ENCODE data around the gene ABHD10.

Gene ABHD10

DNA sequence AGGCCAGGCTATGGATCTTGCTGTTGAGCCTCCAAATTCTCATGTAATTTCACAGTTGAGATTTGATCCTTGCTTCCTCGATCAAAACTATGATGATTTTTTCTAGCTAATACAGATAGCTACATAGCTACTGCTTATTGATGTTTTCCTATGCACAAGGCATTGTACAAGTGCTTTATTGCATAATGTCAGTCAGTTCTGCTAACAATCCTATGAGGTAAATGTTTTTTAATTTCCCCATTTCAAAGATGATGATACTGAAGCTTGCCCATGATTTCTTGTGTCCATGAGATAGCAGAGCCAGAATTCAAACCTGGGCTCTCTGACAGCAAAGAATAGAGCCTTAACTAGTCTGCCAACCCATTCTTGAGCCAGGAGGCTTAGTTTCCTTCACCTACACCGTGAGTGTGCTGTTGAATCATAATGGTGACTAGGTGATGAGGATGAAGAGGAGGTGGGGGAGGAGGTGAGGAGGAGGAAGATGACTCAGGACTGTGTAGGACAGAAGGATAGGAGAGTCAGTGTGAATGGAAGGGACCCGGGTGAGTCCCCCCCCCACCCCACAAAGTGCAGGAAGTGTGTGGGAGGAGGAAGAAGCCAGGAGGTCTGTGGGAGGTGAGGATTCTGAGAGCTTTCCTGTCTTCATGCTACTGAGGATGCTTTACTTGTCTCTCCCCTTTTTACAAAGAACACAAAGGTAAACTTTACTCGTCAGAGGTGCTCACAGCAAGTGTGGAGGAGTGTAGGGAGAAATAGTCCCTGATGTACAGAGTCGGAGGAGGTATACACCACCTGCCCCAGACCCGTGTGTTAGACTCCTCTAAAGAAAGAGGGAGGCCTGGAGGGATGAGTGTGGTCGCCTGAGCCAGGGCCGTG, 23.5 kb downstream of the ABHD10 start:
- peak; percentile 52 for DNase-seq

DNA sequence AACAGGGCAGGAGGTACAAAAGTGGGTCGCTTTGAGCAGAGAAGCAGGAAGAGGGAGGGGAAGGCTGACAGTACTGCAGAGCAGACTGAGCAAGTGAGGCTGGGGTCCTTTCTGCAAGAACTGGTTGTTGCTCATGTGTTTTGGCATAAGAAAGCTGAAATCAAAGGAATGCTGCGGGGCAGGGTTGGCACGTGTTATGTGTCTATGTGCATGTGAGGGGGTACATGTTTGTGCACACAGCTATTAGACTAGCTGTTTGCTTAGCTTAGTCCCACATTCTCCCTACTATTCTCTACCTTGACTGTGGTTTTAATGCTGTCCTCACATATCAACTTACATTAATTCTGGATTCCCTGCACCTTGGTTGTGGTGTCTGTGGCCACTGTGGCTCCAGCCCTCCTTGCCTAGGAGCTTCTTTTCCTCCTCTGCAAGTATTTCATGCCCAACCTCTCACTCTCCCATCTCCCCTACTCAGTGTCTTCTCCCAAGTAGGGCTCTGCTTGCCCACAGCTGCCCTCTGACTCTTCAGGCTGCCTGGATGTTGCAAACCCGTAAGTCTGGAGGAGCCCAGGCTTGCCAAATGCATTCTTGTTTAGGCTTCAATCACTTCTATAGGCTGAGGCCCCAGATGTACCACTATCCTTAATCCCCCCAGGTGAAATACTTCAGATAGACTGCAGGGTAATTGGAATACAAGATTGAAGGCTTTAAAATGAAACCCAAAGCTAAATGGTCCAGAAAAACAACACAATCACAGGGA, 24.7 kb downstream of the ABHD10 start:
- DNase-seq: no peak

DNA sequence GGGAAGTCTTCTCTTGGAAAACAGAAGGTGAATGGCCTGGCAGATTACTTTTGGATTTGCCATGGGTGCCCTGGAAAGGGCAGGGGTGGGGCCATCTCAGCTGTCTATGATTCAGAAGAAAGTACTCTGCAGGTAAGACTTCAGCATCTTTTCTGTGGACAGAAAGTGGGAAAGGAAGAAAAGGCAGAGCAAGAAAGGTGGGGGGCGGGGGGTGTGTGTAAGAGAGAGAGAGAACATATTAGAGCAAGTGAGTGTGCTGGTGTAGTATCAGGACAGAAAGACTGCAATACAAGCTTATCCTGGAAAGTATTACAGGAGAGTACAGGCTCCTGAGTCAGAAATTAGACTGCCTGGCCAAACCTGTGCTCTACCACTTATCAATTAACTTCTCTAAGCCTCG, 25.4 kb downstream of the ABHD10 start:
- DNase-seq: no peak

DNA sequence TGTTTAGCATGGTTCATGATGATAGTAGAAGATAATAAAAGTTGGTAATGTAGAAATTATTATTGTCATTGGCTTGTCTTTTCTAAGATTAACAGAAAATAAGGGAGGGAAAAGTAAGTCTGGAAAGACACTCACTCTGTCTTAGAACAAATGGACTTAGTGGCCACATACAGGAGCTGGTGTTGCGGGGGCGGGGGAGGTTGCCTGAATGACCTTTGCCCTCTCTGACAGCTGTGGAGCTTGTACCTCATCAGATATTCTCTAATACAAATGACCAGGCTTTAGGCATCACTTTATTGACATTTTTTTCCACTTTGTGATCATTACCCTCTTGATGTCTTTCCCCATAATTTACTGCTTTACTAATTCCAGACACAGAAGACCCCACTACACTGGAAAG, 25.8 kb downstream of the ABHD10 start:
- no peak for DNase-seq

DNA sequence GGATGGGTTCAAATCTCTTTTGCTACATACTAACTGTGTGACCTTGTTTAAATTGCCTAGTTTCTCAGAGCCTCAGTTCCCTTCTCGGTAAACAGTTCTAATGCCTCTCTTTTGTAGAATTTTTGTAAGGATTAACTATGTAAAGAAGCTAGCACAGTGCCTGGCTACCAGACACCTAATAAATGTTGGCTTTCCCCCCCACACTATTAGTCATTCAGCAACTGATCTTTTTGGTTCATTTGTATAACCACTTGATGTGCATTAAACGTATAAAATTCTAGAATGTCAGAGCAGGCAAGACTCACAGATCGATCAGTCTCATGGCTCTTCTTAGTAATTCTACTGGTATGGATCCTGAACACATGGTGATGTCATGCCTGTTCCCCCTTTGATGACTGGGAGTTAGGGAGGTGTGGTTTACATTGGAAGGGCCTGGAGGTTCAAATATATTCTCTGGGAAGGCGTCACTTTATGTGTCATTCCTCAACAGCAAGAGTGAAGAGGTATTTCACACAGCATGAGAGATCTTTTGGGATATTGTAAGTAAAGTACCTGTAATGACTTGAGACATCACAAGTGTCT, 26.4 kb downstream of the ABHD10 start:
- peak; percentile 60 for DNase-seq

DNA sequence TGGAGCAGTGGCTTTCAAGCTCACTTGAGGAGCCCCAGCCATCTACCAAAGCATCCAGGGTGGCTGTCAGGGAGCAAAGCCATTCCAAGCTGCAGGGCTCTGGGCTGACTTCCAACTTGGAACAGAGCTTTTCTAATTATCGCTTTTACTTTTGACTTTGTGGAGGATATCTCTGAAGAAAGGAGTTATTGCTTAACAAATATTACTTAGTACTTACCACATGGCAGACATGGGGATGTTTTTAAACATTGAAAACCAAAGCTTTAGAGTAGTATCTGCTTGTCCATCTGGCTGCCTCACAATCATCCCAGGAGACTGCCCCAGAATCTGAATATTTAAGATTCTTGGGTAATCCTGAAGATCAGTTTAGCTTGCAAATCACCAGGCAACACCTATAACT, 28.8 kb downstream of the ABHD10 start:
- peak; percentile 53 for DNase-seq

DNA sequence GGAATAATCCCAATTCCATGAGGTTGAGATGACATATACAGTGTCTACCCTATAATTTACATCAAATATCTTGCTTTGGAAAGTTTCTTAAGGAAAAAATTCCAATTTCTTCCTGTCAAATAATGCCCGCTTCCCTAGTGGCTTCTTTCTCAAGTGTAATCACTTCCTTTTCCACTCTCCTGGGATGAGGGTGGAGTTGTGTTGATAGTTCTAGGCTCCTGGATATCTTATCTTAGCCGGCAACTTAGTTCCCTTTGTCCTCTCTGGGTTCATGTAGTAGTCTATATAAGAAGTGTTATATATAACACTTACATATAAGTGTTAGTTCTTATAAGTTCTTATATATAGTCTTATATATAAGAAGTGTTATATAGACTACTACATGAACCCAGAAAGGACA, 30.8 kb downstream of the ABHD10 start:
- no peak for DNase-seq

DNA sequence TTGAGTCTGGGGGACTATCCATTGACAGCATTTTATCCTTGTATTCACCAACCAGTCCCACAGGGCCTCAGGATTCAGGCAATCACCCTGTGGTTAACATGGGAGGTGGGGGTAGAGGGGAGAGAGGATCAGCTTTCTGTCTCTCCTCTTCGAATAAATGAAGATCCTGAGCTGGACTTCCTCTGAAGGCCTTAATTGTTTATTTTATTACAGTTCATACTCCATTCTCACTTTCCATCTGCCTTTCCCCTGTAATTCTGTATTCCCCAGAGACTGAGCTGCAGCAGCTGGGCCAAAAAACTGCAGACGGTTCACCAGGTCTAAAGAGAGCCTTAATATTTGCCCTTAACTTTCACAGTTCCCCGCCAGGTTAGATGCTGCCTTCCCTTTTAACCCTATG, 31.8 kb downstream of the ABHD10 start:
- no peak for DNase-seq

DNA sequence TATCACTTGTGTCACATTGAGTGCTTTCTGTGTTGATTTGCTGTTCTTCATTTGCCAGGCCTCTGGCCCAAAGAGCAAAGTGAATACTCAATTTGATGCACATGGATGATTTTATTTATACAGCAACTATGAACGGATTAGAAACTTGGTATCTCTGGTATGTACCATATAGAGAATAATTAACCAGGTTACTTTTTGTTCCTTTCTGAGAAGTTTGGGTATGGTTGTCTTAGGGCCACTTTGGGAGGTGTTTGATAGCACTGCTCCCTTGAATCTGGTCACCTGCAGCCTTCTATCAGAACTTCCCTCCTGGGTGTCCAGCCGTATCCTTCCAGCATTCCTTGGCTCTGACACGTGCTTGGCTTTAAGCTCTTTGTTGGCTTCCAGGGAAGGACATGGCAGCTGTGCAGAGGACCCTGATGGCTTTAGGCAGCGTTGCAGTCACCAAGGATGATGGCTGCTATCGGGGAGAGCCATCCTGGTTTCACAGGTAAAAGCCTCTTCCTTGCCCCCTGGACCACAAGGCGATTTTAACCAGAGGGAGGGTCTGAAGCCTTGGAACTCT, 32.6 kb downstream of the ABHD10 start:
- no peak for DNase-seq

DNA sequence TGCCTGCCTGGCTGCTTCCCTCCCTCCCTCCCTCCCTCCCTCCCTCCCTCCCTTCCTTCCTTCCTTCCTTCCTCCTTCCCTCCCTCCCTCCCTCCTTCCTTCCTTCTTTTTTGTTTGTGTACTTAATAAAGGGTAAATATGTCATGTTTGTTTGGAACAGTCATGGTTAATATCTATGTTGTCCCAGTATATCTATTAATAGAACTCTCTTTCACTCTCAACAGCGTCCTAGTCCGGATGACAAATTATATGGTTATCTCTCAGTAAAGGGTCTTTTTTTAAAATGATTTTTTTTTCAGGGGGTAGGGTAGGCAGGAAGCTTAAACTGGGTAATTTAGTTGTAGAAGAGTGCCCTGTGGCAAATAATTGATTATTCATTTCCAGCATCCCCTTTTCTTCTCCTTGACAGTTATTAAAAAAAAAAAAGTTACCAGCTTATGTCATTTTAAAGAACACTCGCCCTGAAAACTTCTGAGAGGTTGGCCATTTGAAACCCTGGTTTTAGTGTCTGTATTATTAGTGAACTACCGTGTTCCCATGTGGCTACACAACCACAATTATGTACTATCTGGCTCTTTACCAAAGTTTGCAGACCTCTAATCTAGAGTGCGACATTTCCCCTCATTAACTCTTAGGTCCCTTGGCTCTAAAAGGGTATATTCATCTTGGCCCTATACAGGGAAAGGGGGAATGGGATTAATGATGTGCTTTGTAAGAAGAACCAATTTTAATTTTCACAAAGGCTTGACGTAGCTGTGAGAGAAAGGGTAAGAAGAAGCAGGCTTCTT, 33.6 kb downstream of the ABHD10 start:
- no peak for DNase-seq

DNA sequence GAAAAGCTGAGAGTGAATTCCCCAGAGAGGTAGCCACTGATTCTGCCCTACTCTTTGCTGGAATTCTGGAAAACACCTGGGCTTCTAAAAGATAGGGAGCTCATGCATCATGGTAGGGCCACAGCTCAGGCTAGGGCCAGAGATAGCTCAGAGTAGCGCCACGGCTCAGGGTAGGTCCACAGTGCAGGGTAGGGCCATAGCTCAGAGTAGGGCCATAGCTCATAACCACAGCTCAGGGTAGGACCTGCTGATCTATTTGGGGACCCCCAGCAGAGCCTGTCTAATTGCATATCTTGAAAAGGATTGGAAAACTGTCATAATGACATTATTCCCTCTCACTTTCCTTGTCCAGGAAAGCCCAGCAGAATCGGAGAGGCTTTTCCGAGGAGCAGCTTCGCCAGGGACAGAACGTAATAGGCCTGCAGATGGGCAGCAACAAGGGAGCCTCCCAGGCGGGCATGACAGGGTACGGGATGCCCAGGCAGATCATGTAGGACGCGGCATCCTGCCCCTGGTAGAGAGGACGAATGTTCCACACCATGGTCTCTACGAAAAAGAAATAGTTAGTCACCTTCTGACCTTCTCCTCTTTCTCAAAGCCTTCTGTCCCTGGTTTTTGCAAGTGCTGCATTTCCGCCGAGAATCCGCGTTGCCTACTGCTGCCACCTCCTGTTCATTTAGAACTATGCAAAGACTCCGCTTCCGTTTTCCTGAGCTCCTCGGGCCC, 34.4 kb downstream of the ABHD10 start:
- DNase-seq: peak; percentile 73

DNA sequence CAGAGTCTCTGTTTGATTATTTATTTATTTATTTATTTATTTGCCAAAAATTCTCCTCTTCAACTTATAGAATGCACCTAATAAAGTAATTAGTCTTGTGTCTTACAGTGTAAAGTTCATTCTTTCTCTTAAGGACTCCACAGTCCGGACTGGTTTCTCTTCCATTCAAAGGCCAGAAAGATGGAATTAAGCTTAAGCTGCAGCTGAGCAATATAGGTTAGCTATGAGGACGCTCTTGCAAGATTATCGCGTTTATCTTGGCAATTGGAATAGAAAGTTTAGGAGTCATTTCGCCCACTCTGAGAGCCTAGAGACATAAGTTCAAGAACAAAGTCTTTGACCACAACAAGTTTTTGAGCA, 34.9 kb downstream of the ABHD10 start:
- DNase-seq: no peak

DNA sequence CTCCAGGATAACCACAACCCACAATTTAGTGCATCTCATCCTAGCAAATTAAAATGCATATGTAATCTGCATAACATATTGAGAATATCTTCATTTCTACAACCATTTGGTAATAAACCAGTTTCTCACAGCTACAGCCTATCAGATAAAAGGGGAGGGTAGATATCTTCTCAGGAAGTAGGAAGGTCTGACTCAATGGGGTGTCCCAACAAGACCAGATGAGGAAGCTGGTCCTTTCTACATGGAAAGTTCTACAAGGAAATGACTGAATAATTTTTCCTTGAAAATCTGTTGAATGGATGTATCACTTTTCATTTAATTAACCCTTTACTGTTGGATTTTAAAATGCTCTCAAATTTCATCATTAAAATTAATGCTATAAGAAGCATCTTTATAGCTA, 38.3 kb downstream of the ABHD10 start:
- DNase-seq: no peak

DNA sequence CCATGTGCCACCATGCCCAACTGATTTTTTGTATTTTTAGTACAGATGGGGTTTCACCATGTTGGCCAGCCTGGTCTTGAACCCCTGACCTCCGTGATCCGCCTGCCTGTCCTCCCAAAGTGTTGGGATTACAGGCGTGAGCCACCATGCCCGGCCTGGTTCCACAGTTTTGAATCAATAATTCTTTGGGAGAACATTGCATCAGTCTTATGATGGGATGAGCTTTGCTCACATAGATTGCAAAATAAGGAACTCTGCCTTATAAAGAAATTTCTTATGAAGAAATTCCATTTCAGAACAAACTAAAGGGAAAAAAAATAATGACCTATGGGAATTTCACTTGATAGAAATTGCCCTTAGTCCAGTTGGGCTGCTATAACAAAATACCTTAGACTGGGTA, 39.9 kb downstream of the ABHD10 start:
- no peak for DNase-seq

DNA sequence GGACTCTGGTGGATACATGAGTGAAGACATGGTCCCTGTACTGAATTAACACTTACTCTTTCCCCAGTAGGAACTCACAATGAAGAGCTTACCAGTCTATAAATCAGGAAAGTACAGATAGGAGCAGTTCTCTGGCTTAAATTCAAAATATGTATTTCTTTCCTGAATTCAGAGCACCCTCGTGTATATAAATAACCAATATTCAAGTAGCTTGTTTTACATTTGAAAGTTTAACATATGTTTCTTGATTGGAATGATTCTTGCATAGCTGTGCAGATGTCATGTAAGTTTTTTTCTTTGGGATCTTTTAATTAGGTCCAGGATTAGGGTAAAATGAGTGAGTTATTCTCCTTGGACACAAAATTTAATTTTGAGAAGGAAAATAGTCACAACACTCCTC, 40.9 kb downstream of the ABHD10 start:
- DNase-seq: no peak

DNA sequence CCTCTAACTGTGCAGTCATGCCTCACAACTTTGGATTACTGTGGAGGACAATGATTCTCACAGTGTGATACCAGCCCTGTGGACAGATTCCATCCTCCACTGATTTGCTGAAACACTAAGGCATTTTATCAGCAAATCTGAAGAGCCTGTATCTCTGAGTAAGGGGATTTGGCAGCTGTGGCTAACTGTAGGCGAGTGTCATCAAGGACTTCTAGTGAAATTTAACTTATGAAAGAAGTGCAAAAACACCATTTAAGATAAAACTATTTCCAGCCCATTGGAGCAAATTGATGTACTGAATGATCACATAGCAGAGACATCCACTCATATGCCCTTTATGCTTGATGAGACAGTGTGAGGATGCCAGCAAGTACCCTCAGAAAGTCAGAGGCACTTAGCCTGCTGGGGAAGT, 41.9 kb downstream of the ABHD10 start:
- no peak for DNase-seq

DNA sequence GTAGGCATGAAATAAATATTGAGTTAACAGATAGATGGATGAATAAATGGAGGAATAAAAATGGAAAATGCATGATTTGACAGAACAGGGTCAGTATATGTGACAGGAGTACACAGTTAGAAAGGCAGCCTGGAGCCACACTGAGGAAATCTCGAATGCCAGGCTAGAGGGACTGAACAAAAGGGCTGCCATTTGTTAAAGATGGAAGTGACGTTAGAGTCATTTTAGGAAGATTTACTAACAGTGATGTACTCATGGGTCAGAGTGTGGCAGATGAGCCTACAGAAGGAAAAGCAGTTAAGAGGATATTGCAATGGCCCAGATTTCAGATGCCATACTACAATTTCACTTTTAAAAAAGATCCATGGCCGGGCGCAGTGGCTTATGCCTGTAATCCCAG, 48.3 kb downstream of the ABHD10 start:
- no peak for DNase-seq

DNA sequence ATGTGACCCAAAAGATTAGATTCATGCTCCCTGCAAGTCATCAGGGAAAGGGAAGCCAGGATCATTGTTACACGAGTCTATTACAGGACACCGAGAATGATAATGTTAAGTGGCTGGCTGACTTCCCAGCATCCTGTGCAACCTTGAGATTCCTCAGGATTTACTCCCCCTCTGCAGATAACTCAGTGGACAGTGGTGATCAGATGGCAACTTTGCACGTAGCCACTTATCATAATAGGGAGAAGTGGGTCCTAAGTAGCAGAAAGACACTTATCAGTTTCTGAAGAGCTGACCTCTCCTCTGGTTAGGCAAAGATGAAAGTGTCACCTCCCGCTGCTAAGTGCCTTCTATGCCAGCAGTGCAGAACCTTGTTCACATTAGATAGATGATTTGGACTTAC, 49.0 kb downstream of the ABHD10 start:
- DNase-seq: no peak

DNA sequence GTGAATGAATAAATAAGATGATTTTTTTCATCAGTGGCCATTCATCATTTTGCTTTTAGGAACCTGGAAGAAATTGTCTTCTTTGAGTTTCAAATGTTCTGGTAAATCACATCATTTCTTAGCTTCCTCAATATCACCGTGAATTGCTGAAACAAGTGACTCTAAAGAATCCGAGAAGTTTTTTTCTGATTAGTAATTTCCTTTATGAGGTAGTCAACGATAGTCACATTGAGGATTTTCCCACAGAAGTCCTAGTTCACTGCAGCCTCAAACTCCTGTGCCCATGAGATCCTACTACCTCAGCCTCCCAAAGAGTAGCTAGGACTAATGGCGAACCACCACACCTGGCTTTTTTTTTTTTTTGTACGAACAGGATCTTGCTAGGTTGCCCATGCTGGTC, 52.1 kb downstream of the ABHD10 start:
- DNase-seq: peak; percentile 47

DNA sequence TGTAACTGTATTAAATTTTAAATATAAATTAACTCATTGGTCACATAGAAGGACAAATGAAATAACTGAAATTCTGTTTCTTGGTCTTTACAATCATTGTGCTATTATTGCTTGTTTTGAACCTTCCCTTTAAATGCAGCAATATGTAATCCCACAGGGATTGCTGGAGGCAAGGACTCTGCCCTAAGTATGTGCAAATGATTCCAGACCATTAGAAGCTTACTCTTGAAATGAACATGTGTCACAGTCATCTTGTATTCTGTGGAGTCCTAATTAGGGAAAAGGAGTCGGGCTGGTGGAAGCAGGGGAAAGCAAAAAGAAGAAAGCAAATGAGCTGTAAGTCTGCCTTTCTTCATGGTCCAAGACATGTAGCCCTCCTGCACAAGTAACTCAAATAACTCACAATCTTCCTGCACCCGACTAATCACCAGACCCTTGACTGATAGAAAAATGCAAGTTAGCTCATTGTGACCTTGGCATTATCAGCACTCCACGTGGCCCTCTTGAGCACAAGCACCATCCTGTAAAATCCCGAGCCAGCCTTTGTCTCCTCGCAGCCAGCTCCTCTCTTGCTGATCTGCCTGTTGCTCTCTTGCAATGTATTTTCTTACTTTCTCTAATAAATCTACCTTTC, 53.4 kb downstream of the ABHD10 start:
- no peak for DNase-seq

DNA sequence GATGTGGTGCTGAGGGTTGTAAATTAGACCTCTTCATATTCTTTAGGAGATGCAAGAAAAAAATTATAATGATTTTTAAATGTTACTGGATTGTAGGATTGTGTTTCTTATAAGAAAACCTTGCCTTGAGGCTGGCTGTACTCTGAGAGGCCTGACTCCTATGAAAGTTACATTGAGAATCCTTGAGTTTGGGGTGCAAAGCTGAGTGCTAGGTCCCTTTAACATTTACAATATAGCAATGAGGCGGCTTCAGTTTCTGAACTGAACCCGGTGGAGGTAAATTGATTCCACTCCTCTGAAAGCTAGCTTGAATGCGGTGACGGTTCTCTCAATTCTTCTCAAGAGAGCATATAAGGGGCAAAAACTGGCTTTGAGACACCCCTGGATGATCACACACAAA, 55.6 kb downstream of the ABHD10 start, which contains the start of gene TMPRSS7:
Gene TMPRSS7, plus strand, starts transcription at position 301 of the 400 bp plus-strand sequence. CDS start 110 bp downstream, outside the sequence.
- no peak for DNase-seq

DNA sequence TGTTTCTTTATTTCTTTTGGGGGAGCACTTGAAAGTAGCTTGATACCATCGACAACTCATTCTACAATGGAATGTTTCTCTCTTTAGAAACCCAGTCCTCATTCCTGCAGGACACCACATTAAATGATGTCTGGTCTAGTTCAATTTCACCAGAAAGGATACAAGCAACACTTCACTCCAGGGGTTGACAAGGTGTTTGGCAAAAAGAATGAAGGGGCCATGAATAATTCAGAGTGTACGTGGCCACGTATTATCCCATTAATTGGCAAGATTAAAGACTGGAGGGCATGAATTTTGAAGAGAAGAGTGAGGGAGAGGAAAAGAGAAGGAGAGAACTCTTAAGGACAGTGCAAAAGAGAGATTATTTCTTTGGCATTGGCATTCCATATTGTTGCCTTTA, 56.4 kb downstream of the ABHD10 start:
- no peak for DNase-seq

All from EL (cell line).